Right ventricle myocardium inferior (tissue), 1 donor: ENCODE results near the gene DNAH17. TPM values are rescaled to one million over a fixed set of nuclear protein-coding genes. Genes with fewer than 3 reads are reported as not detected.

ENCODE experiments used
- ATAC-seq: fragments of 200-7000 bp; cut with Tn5 transposase; one replicate; pipeline ENCODE4 v1.9.1; 2020; ENCODE audit warnings: mild to moderate bottlenecking, moderate library complexity
- DNase-seq: peaks from one replicate; pipeline ENCODE4 v3.0.0; 2021; ENCODE audit errors: missing footprints
- intact Hi-C: fragments of 100-400 bp; cut with DNase I; formaldehyde crosslinking; loops from one replicate; pipeline ENCODE4 v1.11.0; 2022
- total RNA-seq: library from RNA; stranded (reverse); fragmentation: NEBNext Ultra II Directional; extraction: Animal tissue kit (Norgen Biotek cat#: 25700); gene quantifications from one replicate; pipeline ENCODE4 v1.2.1, GENCODE V29; 2021
- donor health status: DM: no; HTN: yes; CAD: no; lungs with severe emphysema.

Gene DNAH17
- total RNA-seq, 1 donor from 2014 or later, result not detected

- DNase-seq (no peak), ATAC-seq (no peak)
- intact Hi-C loops, result no loop called here
Measured at GRCh38 chr17:78493853-78494695, 83.1 kb downstream of the DNAH17 start.

- intact Hi-C loops, result no loop called here
- ATAC-seq, result no peak
Measured at GRCh38 chr17:78493450-78493849, 83.7 kb downstream of the DNAH17 start.

GRCh38 chr17:78492116-78492799, 84.9 kb downstream of the DNAH17 start:
- intact Hi-C loops, result no loop called here
- DNase-seq (no peak), ATAC-seq (no peak)

More at GRCh38 chr17:78493450-78493849, 83.7 kb downstream of the DNAH17 start:
- DNase-seq, result no peak

GRCh38 chr17:78491236-78492115, 85.7 kb downstream of the DNAH17 start:
- DNase-seq, result no peak
- no peak for ATAC-seq
- intact Hi-C loops, result no loop called here

- no peak for ATAC-seq
Measured at GRCh38 chr17:78490673-78491072, 86.5 kb downstream of the DNAH17 start.

GRCh38 chr17:78490156-78490555, 87.0 kb downstream of the DNAH17 start:
- DNase-seq (no peak), ATAC-seq (no peak)
- intact Hi-C loops, result no loop called here

More at GRCh38 chr17:78490673-78491072, 86.5 kb downstream of the DNAH17 start:
- intact Hi-C loops, result no loop called here
- no peak for DNase-seq

GRCh38 chr17:78488867-78489634, 88.1 kb downstream of the DNAH17 start:
- no peak for DNase-seq

GRCh38 chr17:78488156-78488555, 89.0 kb downstream of the DNAH17 start:
- DNase-seq (no peak), ATAC-seq (no peak)
- intact Hi-C loops, result no loop called here

More at GRCh38 chr17:78488867-78489634, 88.1 kb downstream of the DNAH17 start:
- no peak for ATAC-seq
- intact Hi-C loops, result no loop called here

- ATAC-seq, result no peak
- DNase-seq, result no peak
Measured at GRCh38 chr17:78486946-78487680, 90.1 kb downstream of the DNAH17 start.

GRCh38 chr17:78486228-78486802, 90.9 kb downstream of the DNAH17 start:
- ATAC-seq, result no peak
- DNase-seq, result no peak
- intact Hi-C loops, result no loop called here

More at GRCh38 chr17:78486946-78487680, 90.1 kb downstream of the DNAH17 start:
- intact Hi-C loops, result no loop called here

GRCh38 chr17:78485290-78486168, 91.7 kb downstream of the DNAH17 start:
- intact Hi-C loops, result no loop called here
- ATAC-seq (no peak), DNase-seq (no peak)

GRCh38 chr17:78484271-78485246, 92.6 kb downstream of the DNAH17 start:
- intact Hi-C loops, result no loop called here
- no peak for DNase-seq
- no peak for ATAC-seq

- intact Hi-C loops, result no loop called here
- no peak for DNase-seq
- ATAC-seq, result no peak
Measured at GRCh38 chr17:78479369-78479768, 97.8 kb downstream of the DNAH17 start.

GRCh38 chr17:78478757-78479297, 98.4 kb downstream of the DNAH17 start:
- intact Hi-C loops, result no loop called here

More at GRCh38 chr17:78478757-78479297, 98.4 kb downstream of the DNAH17 start:
- DNase-seq, result no peak
- ATAC-seq, result no peak
